HG03439 (cell line): ENCODE results near the gene NUDT12.

Experiments used
- ATAC-seq: cut with Tn5 transposase; IDR thresholded peaks from one replicate; pipeline ENCODE4 v1.9.1; 2021; ENCODE audit warnings: mild to moderate bottlenecking, moderate library complexity; ENCODE audit not compliant: unreplicated experiment

The NUDT12 gene

DNA sequence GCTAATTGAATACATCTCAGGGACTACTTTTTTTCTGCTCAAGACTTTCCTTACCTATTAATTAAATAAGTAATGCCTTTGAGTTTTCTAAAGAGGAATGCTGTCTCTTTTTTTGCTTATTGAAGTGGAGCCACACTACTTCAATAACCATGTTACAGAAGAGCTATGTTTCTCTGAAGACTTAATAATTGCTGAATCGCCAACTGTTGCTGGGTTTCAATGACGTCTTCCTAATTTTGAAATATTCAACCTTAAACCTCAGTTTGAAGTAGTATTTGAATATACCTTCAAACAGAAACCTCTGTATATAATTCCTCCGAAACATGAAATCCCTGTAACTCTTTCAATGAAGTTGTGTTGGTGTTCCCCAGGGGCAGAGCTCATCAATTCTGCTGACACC is 21.0 kb downstream of the NUDT12 start:
- ATAC-seq = no peak

- no peak for ATAC-seq
Measured at GRCh38 chr5:103541114-103541513, 21.5 kb downstream of the NUDT12 start.

- ATAC-seq = no peak
Measured at GRCh38 chr5:103539376-103540330, 22.9 kb downstream of the NUDT12 start.

DNA sequence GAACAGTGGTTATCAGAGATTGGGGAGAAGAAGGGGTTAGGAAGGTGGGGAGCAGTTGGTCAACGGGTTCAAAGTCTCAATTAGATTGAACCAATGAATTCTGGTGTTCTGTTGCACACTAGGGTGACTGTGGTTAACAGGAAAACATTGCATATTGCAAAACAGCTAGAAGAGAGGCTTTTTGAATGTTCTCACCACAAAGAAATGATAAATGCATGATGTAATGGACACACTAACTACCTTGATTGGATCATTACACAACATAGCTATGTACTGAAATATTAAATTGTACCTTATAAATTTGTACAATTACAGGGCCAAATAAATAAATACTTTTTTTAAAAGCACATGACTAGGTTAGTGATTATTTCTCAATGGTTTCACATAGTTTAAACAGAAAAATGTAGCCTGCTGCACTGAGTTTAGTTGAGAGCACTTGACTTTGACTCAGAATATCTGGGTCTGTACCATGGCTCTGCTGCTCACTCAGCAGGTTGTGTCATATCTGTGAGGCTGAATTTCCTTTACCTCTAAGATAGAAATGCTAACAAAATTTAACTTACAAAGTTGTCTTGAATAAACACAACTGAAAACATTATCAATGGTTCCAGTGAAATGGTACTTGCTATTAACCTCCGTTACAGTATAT is 30.4 kb downstream of the NUDT12 start:
- ATAC-seq = no peak

DNA sequence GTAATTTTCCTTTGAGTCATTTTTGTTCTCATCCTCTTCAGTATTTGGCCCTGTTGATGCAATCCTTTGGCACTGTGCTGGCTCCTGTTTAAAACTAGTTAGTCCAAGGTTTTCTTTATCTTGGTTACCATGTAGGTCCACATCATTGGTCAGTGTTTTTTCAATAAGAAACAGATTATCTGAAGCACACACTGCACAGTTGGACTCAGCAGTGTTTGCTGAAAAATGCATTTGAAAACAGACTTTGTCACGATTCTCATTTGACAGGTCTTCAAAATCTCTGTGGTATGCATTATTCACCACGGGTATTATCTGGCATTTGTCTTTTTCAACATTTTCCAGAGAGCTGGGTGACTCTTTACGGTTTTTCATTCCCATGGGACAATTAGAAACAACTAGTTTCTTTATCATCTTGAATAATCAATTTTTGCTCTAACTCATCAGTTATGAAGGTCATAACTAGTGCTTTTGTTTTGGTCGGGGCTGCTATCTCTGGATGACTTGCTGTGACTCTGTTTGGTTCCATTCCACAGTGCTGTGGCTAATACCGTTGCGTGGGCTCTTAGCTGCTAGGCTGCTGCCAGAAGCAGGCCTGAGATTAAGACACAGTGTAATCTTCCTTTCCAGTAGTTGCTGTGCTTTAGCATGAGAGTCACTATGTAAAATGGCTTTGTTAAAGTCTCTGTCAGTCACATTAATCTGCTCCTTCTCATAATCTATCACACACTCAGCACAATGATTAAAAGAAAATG is 36.2 kb downstream of the NUDT12 start:
- no peak for ATAC-seq

DNA sequence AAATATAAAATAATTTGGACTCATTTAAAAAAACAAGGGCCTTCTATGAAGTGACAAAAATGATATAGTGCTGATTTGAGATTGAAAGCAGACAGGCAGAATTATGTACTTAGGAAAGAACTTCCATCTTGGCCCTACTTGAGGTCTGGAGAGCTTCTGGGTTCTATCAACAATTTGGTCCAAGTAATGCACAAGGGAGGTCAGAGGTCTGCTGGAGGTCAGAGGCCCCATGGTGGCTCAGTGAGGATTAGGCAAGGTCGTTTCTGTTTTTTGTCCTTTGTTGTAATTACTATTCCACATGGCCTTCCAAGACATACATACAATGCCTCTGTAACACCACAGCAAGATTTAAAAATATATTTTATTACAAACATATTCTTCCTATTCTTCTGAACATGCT is 37.2 kb downstream of the NUDT12 start:
- no peak for ATAC-seq

DNA sequence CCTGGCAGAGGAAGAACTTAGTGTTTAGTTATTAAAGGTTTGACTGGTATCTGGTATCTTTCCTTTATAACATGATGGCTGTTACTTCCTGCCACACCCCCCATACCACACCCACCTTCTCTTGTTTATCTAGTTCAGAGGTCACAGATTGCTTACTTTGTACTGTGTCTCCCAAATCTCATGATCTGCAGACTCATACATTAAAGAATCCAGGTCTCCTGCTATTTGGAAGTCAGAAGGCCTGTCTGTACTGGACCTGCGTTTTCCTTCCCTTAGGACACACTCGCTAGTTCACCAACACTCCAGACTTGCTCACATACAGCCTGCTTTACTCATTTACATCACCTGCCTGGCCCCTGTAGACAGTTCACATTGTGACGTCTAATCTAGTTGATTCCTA is 39.3 kb downstream of the NUDT12 start:
- no peak for ATAC-seq

DNA sequence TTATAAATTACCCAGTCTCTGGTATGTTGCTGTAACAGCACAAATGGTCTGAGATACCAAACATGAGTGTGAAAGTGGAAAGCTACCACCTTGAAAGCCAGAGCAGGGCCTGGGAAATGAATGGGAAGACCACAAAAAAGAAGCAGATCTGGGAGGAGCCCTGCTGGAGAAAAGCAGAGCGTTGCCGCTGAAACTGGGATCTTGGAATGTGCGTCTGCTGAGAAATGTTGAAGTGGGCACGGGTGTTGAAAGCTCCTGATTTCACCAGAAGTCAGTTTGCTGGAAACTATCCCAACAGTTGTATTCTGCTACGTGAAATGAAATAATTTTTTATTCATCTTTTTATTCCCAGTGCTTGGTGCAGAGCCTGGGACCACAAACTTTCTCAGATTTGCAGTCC is 40.0 kb downstream of the NUDT12 start:
- ATAC-seq = no peak

DNA sequence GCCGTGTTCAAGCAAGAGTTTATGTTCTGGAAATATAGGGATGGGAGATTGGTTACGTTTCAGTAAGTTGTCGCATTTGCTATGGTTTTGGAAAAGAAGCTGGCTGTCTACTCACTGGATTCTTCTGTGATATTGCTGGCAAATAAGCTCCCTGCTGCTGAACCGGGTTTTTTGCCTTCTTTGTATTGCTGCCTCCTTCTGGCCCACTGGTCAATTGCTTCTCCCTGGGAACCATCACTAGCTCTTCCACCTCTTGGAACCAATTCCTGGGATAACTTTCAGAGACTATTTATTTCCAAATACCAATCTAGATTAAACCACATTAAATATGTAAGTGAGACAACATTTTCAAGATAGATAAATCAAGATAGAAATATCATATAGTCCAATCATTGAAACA is 43.0 kb downstream of the NUDT12 start:
- ATAC-seq = no peak

GRCh38 chr5:103514371-103514770 is 48.2 kb downstream of the NUDT12 start:
- no peak for ATAC-seq

DNA sequence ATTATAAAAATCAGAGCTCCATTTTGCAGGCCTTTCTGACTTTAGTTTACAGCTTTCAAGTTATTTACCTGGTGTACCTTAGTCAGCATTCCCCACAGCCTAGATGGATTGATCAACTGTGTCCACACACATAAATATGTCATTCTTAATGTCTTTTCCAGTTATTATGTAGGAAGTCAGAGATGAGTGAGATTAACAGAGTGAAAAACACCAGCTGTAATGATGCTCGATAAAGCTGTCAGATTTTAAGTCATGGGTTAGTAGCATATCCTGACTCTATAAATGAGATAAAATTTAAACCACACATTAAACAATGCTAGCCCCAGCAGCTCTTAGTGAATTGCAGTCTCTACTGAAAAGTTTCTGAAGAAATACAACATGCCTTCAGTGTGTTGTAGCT is 48.9 kb downstream of the NUDT12 start:
- no peak for ATAC-seq

DNA sequence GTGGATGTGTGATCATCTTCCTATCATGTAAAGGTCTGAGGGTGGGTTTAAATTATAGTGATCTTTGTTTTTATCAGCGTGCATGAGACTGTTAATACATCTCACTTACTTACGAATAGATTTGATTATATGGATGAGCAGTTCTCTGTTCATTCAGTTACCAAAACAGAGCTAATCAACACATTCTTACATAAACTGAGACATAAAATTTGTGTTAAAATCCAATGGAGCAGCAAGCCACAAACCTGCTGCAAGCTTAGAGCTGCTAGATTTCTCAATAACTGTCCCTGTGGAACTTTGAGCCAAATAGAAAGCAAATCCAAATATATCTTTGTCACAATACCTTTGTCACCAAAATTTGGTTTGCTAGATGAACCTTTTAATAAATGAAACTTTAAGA is 50.1 kb downstream of the NUDT12 start:
- ATAC-seq = no peak

DNA sequence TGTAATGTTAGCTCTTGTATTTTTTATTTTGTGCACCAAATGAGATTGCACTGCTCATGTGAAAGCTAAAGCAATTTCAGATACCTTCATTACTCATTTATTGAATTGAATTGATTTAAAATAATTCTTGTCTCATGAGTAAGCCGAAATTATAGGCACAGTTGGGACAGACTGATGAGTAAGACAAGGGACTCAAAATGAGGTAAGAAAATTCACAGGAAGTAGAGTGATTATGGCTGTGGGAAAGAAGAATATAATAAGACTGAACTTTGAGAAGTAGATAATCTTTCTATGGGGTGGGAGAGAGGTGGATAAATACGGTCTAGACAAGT is 51.1 kb downstream of the NUDT12 start:
- no peak for ATAC-seq

GRCh38 chr5:103510851-103511553 is 51.6 kb downstream of the NUDT12 start:
- no peak for ATAC-seq

GRCh38 chr5:103505581-103506305 is 56.8 kb downstream of the NUDT12 start:
- ATAC-seq = no peak

DNA sequence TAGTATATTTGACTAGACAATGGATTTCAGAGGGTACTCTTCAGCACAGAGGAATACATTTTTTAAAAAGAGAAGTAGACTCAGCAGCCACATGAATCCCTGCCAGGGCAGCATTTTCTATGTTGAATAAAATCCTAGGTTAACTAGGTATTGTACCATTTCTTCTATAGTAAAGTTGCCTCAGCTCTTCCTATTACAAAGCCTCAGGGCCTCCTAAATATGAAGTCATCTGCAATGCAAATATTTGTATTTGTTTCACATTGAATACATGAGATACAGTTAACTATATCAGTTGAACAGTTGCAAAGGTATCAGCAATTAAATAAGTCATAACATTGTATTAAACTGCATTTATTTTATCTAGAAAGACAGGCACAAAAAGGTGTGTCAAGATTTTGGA is 59.5 kb downstream of the NUDT12 start:
- no peak for ATAC-seq

GRCh38 chr5:103502662-103503061 is 59.9 kb downstream of the NUDT12 start:
- ATAC-seq = no peak
